ENCODE results near the gene CIRBP.

- TF ChIP-seq GATA2 (IDR thresholded peaks at IDR 0.05; ENCODE audit: low read depth, low read length) (no peak), GATA3 (IDR thresholded peaks at IDR 0.05; ENCODE audit: low read depth, low read length) (no peak)
These were observed 1.9 kb downstream of the CIRBP start for GRCh38 chr19:1270854-1271527.

Measured in SH-SY5Y (cell line).